CD4-positive, alpha-beta T cell (primary cell): ENCODE results near the gene SPATC1L. TPM values are rescaled to one million over a fixed set of nuclear protein-coding genes. Genes with fewer than 3 reads are reported as not detected.

Source experiments
- ATAC-seq: fragments of 200-7000 bp; cut with Tn5 transposase; one replicate; pipeline ENCODE4 v1.10.0; 2022; ENCODE audit warnings: mild to moderate bottlenecking; ENCODE audit not compliant: poor library complexity
- CTCF ChIA-PET: fragments of 350-600 bp; sonication (Branson Sonifier 250); formaldehyde crosslinking; loops from one replicate; lab custom pipeline; 2021; ENCODE audit warnings: antibody characterized with exemption, inconsistent platforms; lab: Charles Lee
- POLR2A ChIA-PET: fragments of 350-600 bp; sonication (Branson Sonifier 250); formaldehyde crosslinking; loops from one replicate; lab custom pipeline; 2021; ENCODE audit warnings: antibody characterized with exemption, inconsistent platforms; lab: Charles Lee
- DNase-seq, 14 experiments: peaks; one replicate each; pipeline ENCODE4 v3.0.0-alpha.2; 2013 to 2020; ENCODE audit warnings: mixed read lengths in 2 of 14
- H3K27ac ChIP-seq, 2 donors: one replicate each; pipeline versions ENCODE4 v1.5.1 to v1.7.0; 2013; ENCODE audit warnings: low read length in 2 of 2, low read depth in 1 of 2, mild to moderate bottlenecking in 1 of 2
- H3K27me3 ChIP-seq, 2 experiments: 1 replicate in 1 of 2; 2 replicates in 1 of 2; pipeline versions ENCODE4 v1.6.1 to v1.7.0; 2013; ENCODE audit warnings: low read length in 2 of 2, control low read depth in 1 of 2, mild to moderate bottlenecking in 1 of 2, moderate library complexity in 1 of 2; ENCODE audit not compliant: insufficient read depth in 2 of 2, control insufficient read depth in 1 of 2
- H3K36me3 ChIP-seq: one replicate; pipeline ENCODE4 v1.6.1; 2013; ENCODE audit warnings: low read length, control low read depth; ENCODE audit not compliant: insufficient read depth
- H3K4me1 ChIP-seq: one replicate; pipeline ENCODE4 v1.6.1; 2013; ENCODE audit warnings: low read length, control low read depth; ENCODE audit not compliant: insufficient read depth
- H3K4me3 ChIP-seq: one replicate; pipeline ENCODE4 v1.5.1; 2013; ENCODE audit warnings: mild to moderate bottlenecking, low read length, moderate library complexity
- H3K9me3 ChIP-seq, 2 experiments: 1 replicate in 1 of 2; 2 replicates in 1 of 2; pipeline versions ENCODE4 v1.6.1 to v1.7.0; 2013; ENCODE audit warnings: low read length in 2 of 2, mild to moderate bottlenecking in 2 of 2, control low read depth in 1 of 2, moderate library complexity in 1 of 2; ENCODE audit not compliant: control insufficient read depth in 1 of 2, insufficient read depth in 1 of 2
- H3K27ac Mint-ChIP-seq: one replicate; pipeline ENCODE4 v1.8.0; 2020; ENCODE audit warnings: mixed read lengths
- H3K27me3 Mint-ChIP-seq: one replicate; pipeline ENCODE4 v1.8.0; 2021; ENCODE audit warnings: mixed read lengths
- H3K36me3 Mint-ChIP-seq: one replicate; pipeline ENCODE4 v1.8.0; 2021; ENCODE audit warnings: low read depth, mixed read lengths
- H3K4me1 Mint-ChIP-seq: one replicate; pipeline ENCODE4 v1.8.0; 2021; ENCODE audit warnings: low read depth, mixed read lengths
- H3K4me3 Mint-ChIP-seq: one replicate; pipeline ENCODE4 v1.8.0; 2020; ENCODE audit warnings: mild to moderate bottlenecking, mixed read lengths
- H3K9me3 Mint-ChIP-seq: one replicate; pipeline ENCODE4 v1.8.0; 2020; ENCODE audit warnings: mixed read lengths
- intact Hi-C, 2 experiments: fragments of 100-400 bp; cut with DNase I in 1 of 2; cut with micrococcal nuclease in 1 of 2; formaldehyde crosslinking; loops; one replicate each; pipeline versions ENCODE4 v1.15.1 to v1.9.0; 2023 to 2025; cut with DNase I, micrococcal nuclease
- total RNA-seq, 174 experiments: library from RNA in 2 of 174; stranded (reverse) in 2 of 174; gene quantifications; one replicate each; pipeline ENCODE4 v1.2.3 and lab custom pipeline; 2021 to 2026
- TF ChIP-seq, protein P1 (sequence below): fragments of 200-600 bp; IDR thresholded peaks from one replicate; pipeline ENCODE4 v1.8.0; 2022; ENCODE audit warnings: antibody characterized with exemption, mild to moderate bottlenecking

SPATC1L gene
- total RNA-seq, 2 experiments from 2014 or later = 2.8 to 3.0 TPM

DNA sequence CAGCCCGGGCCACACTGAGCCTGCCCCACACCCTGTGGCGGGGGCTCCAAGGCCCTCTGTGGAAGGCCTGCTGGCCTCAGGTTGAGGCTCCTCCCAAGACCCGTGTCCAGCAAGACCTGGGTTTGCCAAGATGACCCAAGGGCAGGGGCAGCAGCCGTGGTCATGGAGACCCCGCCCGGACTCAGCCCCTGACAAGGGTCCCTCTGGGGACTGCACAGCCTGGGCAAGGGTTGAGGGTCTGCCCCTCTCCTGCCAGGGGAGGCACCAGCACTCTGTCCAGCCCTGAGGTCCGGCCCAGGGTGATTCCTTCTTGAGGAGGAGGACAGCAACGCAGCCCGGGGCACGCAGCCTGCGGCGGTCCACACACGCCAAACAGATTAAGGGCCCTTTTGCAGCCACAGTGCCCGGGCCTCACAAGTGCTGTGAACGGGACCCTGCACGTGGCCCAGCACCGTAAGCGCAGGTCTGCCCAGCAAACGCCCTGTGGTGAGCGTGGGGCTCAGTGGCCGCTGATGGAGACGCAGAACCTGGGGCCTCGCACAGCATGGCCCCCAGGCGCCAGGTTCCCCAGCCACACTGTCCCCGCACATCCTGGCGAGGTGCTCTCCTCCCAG, 3.4 kb downstream of the SPATC1L start:
- H3K36me3 ChIP-seq = no peaks in the 10 kb centered on the region
- peaks cover 25% of the 10 kb centered on the region for H3K4me1 ChIP-seq
- CTCF ChIA-PET = no interaction called here
- POLR2A ChIA-PET = no interaction called here
- no peak overlapping the region for H3K4me3 Mint-ChIP-seq
- H3K27me3 Mint-ChIP-seq = no peaks in the 10 kb centered on the region
- H3K9me3 Mint-ChIP-seq = peaks cover 5% of the 10 kb centered on the region
- peaks cover 0 to 6% of the 10 kb centered on the region in 2 experiments for H3K9me3 ChIP-seq
- H3K27ac ChIP-seq = no peak overlapping the region
- DNase-seq = no peak
- no peak overlapping the region for H3K27ac Mint-ChIP-seq
- ATAC-seq = no peak
- TF ChIP-seq, protein P1, sequence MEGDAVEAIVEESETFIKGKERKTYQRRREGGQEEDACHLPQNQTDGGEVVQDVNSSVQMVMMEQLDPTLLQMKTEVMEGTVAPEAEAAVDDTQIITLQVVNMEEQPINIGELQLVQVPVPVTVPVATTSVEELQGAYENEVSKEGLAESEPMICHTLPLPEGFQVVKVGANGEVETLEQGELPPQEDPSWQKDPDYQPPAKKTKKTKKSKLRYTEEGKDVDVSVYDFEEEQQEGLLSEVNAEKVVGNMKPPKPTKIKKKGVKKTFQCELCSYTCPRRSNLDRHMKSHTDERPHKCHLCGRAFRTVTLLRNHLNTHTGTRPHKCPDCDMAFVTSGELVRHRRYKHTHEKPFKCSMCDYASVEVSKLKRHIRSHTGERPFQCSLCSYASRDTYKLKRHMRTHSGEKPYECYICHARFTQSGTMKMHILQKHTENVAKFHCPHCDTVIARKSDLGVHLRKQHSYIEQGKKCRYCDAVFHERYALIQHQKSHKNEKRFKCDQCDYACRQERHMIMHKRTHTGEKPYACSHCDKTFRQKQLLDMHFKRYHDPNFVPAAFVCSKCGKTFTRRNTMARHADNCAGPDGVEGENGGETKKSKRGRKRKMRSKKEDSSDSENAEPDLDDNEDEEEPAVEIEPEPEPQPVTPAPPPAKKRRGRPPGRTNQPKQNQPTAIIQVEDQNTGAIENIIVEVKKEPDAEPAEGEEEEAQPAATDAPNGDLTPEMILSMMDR = no peak
- intact Hi-C loops = loop anchor here in 1 of 2 experiments (10.0 kb wide), 1 partner anchor 86 kb away; the partner anchor contains the start of gene COL6A2
- H3K36me3 Mint-ChIP-seq = no peaks in the 10 kb centered on the region
- peaks cover 0 to 3% of the 10 kb centered on the region in 2 experiments for H3K27me3 ChIP-seq
- H3K4me3 ChIP-seq = no peak overlapping the region
- peaks cover 11% of the 10 kb centered on the region for H3K4me1 Mint-ChIP-seq

DNA sequence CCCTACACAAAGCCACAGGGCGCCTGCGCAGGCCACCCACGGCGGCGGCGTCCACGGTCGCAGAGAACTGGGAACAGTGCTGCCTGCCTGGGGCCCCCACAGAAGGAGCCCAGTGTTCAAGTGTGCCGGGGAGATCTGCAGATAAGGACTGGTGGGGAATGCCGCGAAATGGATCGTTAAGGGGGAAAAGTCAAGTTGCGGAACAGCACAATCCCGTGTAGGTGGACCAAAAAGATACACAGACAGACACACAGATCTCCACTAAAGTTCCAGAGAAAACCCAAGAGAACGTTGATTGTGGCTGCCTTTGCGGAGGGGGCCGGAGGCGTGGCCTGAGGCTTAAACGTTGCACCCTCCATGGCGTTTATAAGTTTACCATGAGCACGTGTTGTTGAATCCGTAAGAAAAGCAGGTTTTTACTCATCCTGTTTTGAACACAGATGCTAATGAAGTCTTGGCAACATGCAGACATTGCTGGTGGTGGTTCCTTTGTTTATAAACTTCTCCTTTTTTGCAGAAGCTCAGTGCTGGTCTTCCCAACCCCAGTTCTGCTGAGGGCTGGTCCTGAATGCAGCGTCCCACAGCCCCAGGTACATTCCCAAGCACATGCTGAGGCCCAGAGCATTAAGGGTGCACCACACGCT, 4.1 kb downstream of the SPATC1L start:
- H3K27ac Mint-ChIP-seq = no peak overlapping the region
- Histone ChIP-seq H3K4me1 (peaks cover 19% of the 10 kb centered on the region), H3K27ac (no peak overlapping the region), H3K9me3 (peaks cover 0 to 6% of the 10 kb centered on the region in 2 experiments), H3K27me3 (peaks cover 0 to 3% of the 10 kb centered on the region in 2 experiments), H3K36me3 (no peaks in the 10 kb centered on the region), H3K4me3 (no peak overlapping the region)
- TF ChIP-seq, protein P1 = no peak
- no peak overlapping the region for H3K4me3 Mint-ChIP-seq
- intact Hi-C loops = loop anchor here in 1 of 2 experiments (10.0 kb wide), 1 partner anchor 85 kb away; the partner anchor contains the start of gene COL6A2
- ATAC-seq = no peak
- H3K9me3 Mint-ChIP-seq = peaks cover 5% of the 10 kb centered on the region
- no peaks in the 10 kb centered on the region for H3K36me3 Mint-ChIP-seq
- no peaks in the 10 kb centered on the region for H3K27me3 Mint-ChIP-seq
- H3K4me1 Mint-ChIP-seq = peaks cover 5% of the 10 kb centered on the region
- CTCF ChIA-PET = no interaction called here
- POLR2A ChIA-PET = no interaction called here
- DNase-seq = no peak

DNA sequence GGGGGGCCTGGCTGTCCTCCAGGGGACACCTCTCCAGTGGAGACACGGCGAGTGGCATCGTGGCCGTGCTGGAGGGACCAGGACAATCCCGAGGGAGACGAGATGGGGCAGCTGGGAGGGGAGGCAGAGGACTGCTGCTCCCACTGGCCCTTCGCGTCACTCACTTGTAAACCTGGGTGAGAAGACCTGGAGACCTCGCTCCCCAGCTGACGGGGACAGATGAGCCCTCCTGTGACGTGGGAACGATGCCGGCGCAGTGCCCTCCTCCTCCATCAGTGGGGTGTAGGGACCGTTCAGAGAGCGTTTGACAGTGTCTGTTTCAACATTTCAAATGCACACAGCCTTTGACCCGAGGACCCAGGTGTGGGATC, 4.6 kb downstream of the SPATC1L start:
- Mint-ChIP-seq H3K27ac (no peak overlapping the region), H3K27me3 (no peaks in the 10 kb centered on the region), H3K4me3 (no peak overlapping the region), H3K4me1 (peaks cover under 1% of the 10 kb centered on the region), H3K9me3 (peaks cover 5% of the 10 kb centered on the region), H3K36me3 (no peaks in the 10 kb centered on the region)
- Histone ChIP-seq H3K36me3 (no peaks in the 10 kb centered on the region), H3K4me3 (no peak overlapping the region), H3K4me1 (peaks cover 17% of the 10 kb centered on the region), H3K27ac (no peak overlapping the region), H3K27me3 (peaks cover 0 to 2% of the 10 kb centered on the region in 2 experiments), H3K9me3 (peaks cover 2 to 6% of the 10 kb centered on the region in 2 experiments)
- TF ChIP-seq, protein P1 = no peak
- intact Hi-C loops = loop anchor here in 1 of 2 experiments (10.0 kb wide), 1 partner anchor 85 kb away; the partner anchor contains the start of gene COL6A2
- DNase-seq = no peak
- ChIA-PET POLR2A (no interaction called here), CTCF (no interaction called here)
- ATAC-seq = no peak
